Head of caudate nucleus (tissue), 42 donors: ENCODE results near the gene RXRA.

Source experiments
- DNase-seq, 42 donors: peaks; one replicate each; pipeline versions ENCODE4 v3.0.0 to v3.0.0-alpha.2; 2020 to 2021; ENCODE audit warnings: mixed read lengths in 7 of 42
- intact Hi-C: fragments of 100-400 bp; cut with DNase I; formaldehyde crosslinking; loops from one replicate; pipeline ENCODE4 v1.15.0; 2022

Gene RXRA

DNA sequence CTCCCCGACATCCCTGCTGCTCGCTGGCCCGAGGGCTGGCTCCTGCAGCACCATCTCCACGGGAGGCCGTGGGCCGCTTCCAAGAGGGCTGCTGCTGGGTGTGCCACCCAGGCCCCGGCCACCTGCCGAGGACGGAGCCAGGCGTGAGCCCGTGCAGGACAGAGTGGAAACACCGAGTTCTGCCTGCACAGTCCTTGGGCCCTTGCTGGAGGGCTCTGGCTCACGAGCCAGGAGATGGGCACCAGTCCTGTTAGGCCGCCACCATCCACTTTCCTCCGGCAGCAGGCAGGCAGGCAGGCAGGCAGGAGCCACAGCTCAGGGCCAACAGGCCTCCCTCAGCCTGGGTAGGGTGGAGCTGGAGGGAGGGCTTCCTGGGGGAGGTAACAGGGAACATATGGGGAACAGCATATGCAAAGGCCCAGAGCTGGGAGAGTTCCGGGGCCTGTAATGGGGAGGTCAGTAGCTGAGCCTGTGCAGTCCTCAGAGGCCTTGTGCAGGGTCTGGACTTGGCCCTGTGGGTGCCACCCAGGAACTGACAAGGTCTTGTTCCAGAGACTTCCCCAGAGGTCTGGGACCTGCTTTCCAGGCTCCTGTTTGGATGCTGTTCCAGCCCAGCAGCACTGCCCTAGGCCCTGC is 31.9 kb downstream of the RXRA start:
- intact Hi-C loops: no loop called here

DNA sequence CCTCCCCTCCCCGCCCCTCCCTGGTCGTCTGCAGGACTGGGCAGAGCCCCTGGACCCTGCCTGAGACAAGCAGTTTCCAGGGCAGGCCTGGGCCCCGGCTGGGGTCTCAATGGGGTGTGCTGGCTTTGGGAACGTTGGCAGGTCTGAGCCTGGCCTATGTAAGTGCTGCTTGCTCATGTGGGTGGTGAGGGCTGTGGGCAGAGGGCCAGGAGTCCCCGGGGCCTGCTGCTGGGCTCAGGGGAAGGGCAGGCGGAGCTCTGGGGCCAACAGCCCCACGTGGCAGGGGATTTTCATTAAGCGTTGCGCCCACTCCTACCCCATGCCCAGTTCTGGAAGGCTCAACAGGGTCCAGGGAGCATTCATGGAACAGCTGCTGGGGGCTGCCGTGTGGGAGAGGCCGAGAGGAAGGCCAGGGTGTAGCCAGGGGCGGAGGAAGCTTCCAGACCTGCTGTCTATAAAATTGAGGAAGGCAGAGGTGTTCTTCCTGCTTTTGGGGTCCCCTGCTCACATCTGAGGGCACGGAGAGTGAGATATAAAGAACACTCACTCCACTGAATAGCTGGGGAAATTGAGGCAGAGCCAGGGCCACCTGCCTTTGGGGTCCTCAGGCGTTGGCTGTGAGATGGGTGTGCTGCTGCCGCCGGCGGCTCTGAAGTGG is 32.5 kb downstream of the RXRA start:
- intact Hi-C loops: no loop called here
- DNase-seq: peak in 3 of 42 donors; percentile 36 to 58 (median 46)

More for the DNA sequence above, 31.9 kb downstream of the RXRA start:
- no peak for DNase-seq

DNA sequence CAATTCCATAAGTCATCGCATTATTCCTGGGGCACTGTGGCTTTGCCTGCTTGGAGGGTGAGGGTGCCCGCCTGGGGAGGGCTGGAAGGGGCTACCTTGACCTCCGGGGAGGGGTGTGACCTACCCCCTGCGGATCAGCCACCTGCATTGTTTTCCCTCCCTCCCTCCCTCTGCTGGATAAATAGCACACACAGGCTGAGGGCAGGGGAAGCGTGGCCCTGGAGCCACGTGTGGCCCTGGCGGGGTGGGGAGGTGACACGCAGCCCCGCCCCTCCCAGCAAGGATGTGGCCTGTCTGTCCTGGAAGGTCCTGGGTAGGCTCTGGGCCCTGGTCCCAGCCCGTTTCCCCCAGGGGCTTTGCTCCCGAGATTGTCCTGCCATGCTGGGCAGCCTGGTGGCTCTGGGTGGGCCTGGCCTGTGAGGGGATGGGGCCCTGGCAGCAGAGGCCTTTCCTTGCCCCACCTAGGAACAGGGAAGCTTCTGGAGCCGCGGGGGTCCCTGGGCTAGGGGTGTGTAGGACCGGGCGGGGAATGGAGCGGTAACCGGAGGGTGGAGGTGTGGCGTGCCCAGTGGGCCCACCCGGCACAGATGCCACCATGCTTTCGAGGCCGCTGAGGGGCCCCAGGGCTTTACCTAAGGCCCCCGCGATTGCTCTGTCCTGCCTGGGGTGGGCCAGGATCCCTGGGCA is 33.4 kb downstream of the RXRA start:
- intact Hi-C loops: no loop called here
- no peak for DNase-seq

DNA sequence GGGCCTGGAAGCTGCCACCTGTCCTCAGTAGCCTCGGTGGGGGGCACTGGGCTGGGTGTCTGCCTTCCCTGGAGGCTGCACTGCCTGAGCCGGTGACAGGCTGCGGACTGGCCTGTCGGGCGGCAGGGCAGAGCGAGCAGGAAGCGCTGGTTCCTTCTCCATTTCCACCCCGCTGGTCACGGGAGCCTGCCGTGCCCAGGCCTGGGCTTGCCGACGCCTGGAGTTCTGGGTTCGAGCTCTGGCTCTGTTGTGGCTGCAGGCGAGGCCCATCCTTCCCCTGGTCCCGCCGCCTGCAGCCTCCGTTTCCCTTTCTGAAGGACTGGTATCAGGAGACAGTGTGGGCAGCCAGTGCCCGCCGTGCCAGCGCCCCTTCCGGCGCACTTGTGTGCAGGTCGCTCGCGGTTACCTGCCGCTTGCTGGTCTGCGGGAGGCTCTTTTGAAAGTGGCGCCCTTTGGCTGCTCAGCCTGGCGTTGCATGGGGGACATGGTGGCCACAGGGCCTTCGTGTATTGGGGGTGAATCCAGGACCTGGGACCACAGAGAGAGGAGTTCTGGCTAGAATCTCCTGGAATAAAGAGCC is 34.0 kb downstream of the RXRA start:
- DNase-seq: no peak
- intact Hi-C loops: no loop called here

DNA sequence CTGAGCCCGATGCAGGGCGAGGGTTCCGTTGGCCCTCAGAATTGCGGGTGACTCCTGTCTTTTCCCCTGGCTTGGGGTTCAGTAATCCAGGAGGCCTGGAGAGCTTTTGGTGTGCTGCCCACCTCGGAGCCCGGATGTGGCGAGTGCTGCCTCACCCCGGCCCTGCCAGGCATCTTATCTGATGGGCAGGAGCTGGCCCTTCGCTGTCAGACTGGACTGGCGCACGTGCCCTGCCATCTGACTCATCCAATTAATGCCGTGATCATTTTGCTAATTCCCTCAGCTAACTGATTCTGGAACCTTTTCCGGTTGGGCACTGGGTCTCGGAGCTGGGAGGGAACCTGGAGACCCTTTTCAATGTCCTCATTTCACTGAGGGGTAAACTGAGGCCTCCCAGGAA is 34.6 kb downstream of the RXRA start:
- peak in 3 of 42 donors; percentile 48 to 60 (median 51) for DNase-seq
- intact Hi-C loops: no loop called here

DNA sequence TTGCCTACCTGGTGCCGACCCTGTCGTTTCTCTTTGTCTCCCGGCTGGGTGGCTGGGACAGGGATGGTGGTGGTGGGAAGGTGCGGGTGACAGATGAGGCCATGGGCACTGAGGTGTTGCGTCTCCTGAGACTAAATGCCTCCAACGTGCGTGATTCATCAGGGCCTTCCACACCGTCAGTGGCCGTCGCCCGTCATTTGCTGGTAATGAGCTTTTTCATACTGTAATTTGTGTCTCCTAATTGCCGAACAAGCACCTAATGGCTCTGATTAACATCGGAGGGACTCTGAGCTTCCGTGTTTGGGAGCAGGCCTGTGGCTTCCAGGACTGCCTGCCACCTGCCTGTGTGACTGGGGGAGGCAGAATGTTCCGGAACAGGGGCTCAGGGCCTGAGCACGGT is 35.2 kb downstream of the RXRA start:
- intact Hi-C loops: no loop called here

DNA sequence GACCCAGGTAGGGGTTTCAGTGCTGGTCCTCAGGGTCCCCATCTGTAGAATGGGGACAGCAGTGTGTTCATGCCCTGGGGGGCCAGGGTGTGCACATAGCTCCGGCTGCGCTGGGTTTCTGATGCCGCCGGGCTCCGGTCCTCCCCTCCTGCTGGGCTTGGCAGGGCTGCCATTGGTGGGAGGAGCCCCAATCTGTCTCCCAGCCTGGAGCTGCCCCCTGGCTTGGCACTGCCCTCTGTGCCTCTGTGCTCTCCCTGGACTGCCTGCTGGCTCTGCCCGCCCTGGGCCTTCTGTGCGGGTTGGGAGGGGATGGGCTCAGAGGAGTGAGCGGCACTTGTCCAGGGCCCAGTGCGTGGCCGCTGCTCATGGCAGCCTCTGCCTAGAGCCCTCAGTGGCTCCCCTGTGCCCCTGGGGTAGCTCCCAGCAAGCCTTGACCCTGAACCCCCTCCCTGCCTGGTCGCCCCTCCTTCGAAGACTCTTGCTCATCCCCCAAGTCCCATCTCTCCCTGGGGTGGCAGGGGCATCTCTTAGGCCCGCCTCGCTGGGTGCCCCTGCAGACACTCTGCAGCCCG is 35.7 kb downstream of the RXRA start:
- peak in 19 of 42 donors; percentile 29 to 79 (median 56) for DNase-seq
- intact Hi-C loops: no loop called here

More for the DNA sequence above, 35.2 kb downstream of the RXRA start:
- no peak for DNase-seq

DNA sequence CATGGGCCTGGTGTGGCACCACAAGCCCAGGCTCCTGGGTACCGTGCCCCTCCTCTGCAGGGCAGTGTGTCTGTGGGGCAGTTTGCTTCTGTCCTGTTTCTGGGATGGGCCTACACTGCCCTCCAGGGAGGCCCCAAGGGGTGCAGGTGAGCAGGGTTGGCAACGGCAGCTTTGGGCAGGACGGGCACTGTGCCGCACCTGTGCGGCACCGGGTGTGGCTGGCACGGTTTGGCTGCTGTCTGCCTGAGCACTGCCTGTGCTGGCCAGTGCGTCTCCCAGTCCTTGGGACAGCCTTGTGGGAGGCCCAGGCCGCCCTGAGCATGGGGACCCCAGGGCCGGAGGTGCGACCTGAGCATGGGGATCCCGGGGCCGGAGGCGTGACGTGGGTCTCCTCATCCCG is 37.2 kb downstream of the RXRA start:
- intact Hi-C loops: no loop called here
- no peak for DNase-seq

DNA sequence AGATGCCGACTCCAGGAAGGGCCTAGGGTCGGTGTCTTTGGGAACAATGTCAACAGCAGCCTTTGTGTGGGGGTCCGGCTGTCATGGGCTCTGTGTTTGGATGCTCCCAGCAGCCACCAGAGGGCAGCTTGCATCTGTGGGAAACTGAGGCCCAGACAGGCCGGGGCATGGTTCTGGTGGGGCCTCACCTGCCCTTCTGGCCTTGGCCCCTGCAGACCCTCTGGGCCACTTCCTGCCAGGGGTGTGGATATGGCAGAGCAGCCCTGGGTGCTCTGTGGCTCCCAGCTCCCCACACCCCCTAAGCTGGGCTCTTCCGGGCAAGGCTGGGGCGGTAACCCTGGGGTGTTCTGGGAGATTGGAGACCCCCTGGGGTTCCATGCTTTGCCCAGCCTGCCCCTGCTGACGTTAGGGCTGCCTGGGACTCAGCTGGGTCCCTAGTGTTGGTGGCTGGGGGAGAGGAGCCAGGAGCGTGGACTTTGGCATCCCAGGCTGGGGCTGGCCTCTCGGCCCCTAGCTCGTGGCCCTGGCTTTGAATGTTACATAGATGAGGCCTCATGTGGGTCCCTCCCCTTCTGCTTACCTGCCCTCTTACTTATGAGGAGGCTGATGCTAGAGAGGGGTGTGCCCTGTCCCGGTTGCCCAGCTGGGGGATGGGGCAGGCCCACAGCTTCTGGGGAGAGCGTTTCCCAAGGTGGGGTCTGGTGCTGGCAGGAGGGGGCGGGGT is 38.3 kb downstream of the RXRA start:
- peak in 3 of 42 donors; percentile 31 to 58 (median 51) for DNase-seq
- intact Hi-C loops: no loop called here

DNA sequence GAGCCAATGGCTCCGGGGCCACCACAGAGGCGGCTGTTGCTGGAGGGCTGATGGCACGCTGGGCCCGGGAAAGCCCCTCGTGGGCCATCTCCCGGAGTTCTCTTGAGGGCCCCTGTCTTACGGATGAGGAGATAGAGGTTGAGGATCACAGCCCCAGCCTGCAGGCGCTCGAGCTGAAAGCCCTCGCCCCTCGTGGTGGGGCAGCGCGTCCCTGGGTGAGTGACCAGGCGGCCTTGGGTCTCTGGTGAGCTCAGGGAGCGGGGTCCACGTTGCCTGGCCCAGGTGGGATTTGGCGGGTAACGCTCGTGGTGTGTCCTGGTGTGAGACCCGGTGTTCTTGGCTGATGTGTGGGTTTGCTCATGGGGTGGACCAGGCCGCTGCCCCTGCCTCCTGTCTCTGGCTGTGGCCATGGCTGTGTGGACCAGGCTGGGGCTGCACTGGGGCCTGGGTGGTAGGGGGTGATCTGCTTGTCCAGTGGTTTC is 38.9 kb downstream of the RXRA start:
- intact Hi-C loops: no loop called here
- DNase-seq: no peak

DNA sequence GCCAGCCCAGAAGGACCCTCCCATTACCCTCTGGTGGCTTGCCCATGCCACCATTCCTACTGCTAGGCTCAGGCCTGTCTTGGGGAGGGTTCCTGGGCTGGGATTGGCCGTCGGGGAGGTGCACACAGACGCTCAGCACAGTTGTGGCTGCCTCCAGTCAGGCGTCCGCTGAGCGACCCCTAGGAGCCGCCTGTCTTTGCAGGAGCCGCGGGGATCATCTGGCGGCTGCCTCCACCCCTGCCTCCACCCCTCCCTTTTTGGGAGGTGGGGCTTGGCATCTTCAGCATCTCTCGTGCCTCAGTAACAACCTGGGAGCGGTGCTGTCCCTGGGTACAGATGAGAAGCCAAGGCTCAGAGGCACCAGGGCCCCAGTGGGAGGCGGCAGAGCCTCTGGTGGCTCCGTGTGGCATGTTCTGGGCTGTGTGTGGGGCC is 39.6 kb downstream of the RXRA start:
- intact Hi-C loops: no loop called here
- DNase-seq: no peak

DNA sequence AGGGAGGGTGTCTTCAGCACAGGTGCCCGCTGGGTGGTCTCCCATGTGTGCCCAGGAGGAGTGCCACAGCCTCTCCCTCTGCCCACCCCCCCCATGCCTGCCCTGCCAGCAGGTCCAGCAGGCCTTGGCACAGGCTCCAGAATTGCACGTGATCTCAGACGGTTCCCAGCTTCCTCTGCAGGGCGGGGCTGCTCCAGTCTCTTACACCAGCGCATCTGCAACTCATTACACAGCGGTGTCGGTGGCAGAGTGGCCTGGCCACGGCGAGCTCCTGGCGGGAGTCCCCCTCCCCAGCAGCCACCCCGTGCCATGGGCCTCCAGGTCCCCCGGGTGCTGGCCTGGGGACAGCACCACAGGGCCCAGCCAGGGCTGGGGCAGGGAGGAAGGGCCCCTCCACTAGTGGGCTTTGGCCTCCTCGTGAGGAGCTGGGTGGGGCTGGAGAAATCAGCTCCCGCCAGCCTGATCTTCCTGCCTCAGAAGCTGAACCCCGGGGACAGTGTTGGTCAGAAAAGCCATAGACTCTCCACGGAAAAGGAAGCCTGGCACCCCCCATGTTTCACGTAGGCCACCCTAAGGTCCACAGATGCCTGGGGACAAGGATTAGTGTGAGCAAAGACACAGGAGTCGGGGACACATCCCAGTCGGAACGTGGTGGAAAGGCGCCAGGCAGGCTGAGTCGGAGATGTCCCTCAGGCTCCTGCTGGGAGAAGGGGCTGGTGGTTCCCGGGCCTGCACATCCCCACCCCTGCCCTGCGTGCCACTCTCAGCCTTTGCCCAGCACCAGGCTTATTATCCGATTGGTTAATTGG is 40.2 kb downstream of the RXRA start:
- DNase-seq: peak; percentile 78 to 95 (median 88)
- intact Hi-C loops: no loop called here

DNA sequence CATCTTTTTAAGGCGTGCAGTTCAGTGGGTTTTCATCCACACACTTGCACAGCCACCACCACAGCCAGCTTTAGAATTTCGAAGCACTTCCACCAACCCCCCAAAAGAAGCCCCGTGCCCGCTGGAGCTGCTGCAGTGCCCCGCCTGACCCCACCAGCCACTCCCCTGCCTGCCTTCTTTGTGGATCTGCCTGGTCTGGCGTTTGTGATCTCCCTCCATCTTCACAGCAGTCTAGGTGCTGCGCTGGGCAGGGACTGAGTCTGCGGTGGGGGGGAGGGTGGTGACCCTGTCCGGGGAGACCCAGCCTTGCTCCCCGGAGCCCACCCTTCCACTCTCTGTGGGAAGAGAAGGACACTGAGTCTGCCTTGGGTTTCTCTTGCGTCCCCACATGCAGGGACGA is 40.8 kb downstream of the RXRA start:
- DNase-seq: no peak
- intact Hi-C loops: no loop called here

DNA sequence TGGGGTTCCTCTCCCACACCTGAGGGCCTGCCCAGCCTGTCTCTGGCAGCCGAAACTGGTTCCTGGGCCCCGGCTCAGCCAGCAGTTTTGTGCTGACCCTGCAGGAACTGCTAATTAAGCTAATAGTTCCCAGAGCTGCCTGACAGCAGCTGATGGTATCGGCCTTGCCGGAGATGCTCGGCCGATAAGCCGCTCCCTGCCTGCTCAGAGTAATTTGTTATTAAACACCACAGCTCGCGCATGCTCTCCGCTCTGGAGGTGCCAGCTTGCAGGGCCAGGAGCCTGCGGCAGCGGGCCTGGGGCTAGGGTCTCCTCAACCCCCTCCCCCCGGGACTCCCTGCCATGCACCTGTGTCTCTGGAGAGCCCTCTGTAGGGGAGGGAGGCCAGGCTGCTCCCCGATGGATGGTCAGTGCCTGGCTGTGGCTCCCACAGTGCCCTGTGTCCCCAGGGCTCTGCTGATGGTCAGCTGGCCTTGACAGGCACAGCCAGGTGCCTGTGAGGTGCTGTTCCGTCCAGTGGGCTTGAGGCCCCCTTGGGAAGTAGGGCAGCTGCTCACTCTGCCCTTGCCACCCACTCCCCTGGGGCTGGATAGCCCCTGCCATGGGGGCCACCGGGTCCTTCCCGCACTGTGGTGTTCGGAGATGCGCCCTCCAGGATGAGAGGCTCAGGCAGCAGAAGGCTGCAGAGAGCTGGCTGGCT is 41.7 kb downstream of the RXRA start:
- DNase-seq: no peak
- intact Hi-C loops: no loop called here

DNA sequence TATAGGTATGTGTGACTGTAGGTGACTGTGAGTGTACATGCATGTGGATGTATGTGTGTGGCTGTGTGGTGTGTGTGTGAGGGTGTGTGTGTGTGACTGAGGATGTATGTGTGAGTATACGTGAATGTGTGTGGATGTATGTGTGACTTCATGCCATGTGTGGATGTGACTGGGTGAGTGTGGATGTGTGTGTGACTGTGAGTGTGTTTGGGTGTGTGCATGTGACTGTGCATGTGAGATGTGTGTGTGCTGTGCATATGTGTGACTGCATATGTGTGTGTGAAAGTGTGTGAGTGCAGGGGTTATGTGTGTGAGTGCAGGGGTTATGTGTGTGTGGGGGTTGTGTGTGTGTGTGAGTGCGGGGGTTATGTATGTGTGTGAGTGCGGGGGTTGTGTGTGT is 42.3 kb downstream of the RXRA start:
- intact Hi-C loops: no loop called here
- DNase-seq: no peak

DNA sequence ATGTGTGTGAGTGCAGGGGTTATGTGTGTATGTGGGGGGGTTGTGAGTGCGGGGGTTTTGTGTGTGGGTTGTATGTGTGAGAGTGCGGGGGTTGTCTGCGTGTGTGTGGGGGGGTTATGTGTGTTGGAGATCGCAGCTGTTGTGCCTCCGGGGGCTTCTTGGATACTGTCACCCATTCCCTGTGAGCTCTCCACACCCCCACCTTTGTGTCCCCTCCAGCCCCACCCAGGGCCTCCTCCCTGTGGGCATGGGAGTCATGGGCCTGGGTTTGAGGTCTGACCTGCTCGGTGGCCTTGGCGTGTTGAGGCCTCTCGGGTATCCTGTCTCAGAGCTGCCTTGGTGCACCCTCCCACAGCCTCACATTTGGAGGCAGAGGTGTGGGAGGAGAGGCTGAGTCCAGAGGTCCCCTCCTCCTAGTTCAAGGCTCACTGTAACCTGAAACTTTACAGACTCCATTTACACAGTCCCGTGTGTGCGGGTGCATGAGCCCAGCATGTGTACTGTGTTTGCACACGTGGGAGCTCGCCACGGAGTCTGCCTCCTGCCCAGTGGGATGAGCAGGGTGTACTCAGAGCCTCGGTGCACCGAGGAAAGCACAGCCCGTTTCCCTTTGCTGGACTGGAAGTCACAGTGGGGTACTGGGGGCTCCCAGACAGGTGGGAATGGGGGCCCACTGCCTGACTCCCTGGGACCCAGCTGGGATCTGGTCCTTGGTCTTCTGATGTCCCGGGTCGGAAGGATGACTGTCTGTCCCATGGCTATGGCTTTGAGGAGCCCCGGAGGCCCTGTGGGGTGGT is 43.4 kb downstream of the RXRA start:
- DNase-seq: no peak
- intact Hi-C loops: no loop called here

DNA sequence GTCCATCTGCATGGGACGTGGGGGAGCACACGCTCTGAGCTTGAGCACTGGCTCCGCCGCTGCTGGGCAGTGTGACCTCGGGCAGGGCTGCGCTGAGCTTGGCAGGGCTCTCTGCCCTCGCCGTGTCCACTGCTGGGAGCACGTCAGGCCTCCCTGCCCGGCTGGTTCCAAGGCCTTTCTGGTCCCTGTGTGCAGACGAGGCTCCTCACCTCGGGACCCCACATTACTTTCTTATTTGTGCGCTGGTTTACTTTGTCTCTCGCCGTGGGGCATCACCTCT is 43.9 kb downstream of the RXRA start:
- intact Hi-C loops: no loop called here
- DNase-seq: peak in 1 of 42 donors; percentile 56
